WTC11 (cell line): Measurements from ENCODE around the gene PPP1R3C. TPM values are rescaled to one million over a fixed set of nuclear protein-coding genes. Genes with fewer than 3 reads are reported as not detected.

Experiments used
- ATAC-seq: fragments of 200-7000 bp; cut with Tn5 transposase; 2 replicates; pipeline ENCODE4 v1.10.0; 2021; ENCODE audit warnings: mild to moderate bottlenecking, moderate library complexity
- CTCF ChIA-PET: fragments of 300-600 bp; sonication (Branson Sonifier 250); formaldehyde crosslinking; loops from one replicate; lab custom pipeline; 2021; ENCODE audit warnings: antibody characterized with exemption; lab: Charles Lee
- POLR2A ChIA-PET: fragments of 350-600 bp; sonication (Branson Sonifier 250); formaldehyde crosslinking; loops from one replicate; lab custom pipeline; 2021; ENCODE audit warnings: antibody characterized with exemption; lab: Charles Lee
- DNase-seq: peaks from one replicate; pipeline ENCODE4 v3.0.0; 2021; ENCODE audit warnings: low spot score
- H3K27ac Mint-ChIP-seq: 2 replicates; pipeline ENCODE4 v1.8.0; 2021; ENCODE audit warnings: mixed read lengths
- H3K27me3 Mint-ChIP-seq: 2 replicates; pipeline ENCODE4 v1.8.0; 2021; ENCODE audit warnings: low read depth, mild to moderate bottlenecking, moderate library complexity, mixed read lengths
- H3K36me3 Mint-ChIP-seq: 2 replicates; pipeline ENCODE4 v1.8.0; 2021; ENCODE audit warnings: mixed read lengths
- H3K4me1 Mint-ChIP-seq: 2 replicates; pipeline ENCODE4 v1.8.0; 2022; ENCODE audit warnings: mixed read lengths
- H3K4me3 Mint-ChIP-seq: 2 replicates; pipeline ENCODE4 v1.8.0; 2021; ENCODE audit warnings: mild to moderate bottlenecking, moderate library complexity, mixed read lengths
- H3K9me3 Mint-ChIP-seq: 2 replicates; pipeline ENCODE4 v1.8.0; 2021; ENCODE audit warnings: mixed read lengths
- GABPB1 ChIP-seq: sonication (generic); formaldehyde crosslinking; IDR thresholded peaks from 2 replicates; pipeline ENCODE4 v1.8.1; 2023; ENCODE audit warnings: mild to moderate bottlenecking, missing genetic modification reagents
- ZNF219 ChIP-seq: sonication (generic); formaldehyde crosslinking; IDR thresholded peaks from 2 replicates; pipeline ENCODE4 v1.8.0; 2023; ENCODE audit warnings: missing genetic modification reagents, mild to moderate bottlenecking, borderline replicate concordance
- ZNF423 ChIP-seq: fragments of 250-450 bp; sonication (Bioruptor Pico); IDR thresholded peaks from 2 replicates; pipeline ENCODE4 v2.1.2; 2022; ENCODE audit warnings: mild to moderate bottlenecking, moderate library complexity
- total RNA-seq: library from RNA; stranded (reverse); gene quantifications from 3 replicates; pipeline ENCODE4 v1.2.3, GENCODE V29; 2021
- TF ChIP-seq, protein P1 (sequence below): fragments of 250-450 bp; sonication (Bioruptor Pico); IDR thresholded peaks from 2 replicates; pipeline ENCODE4 v1.9.0; 2021; ENCODE audit warnings: moderate library complexity, mild to moderate bottlenecking, inconsistent platforms, borderline replicate concordance
- TF ChIP-seq, protein P2 (sequence below): sonication (generic); formaldehyde crosslinking; IDR thresholded peaks from 2 replicates; pipeline ENCODE4 v1.8.1; 2023; ENCODE audit warnings: mild to moderate bottlenecking, missing genetic modification reagents
- TF ChIP-seq, protein P3 (sequence below): sonication (generic); formaldehyde crosslinking; IDR thresholded peaks from 2 replicates; pipeline ENCODE4 v1.8.0; 2022; ENCODE audit warnings: mild to moderate bottlenecking, missing genetic modification reagents
- TF ChIP-seq, protein P4 (sequence below): fragments of 200-600 bp; IDR thresholded peaks from 2 replicates; pipeline ENCODE4 v1.8.0; 2022; ENCODE audit warnings: antibody characterized with exemption
- TF ChIP-seq, protein P5 (sequence below): sonication (generic); formaldehyde crosslinking; conservative IDR thresholded peaks from 2 replicates; pipeline ENCODE4 v1.8.1; 2022; ENCODE audit warnings: mild to moderate bottlenecking, missing genetic modification reagents
- TF ChIP-seq, protein P6 (sequence below): fragments of 250-450 bp; sonication (Bioruptor Pico); IDR thresholded peaks from 2 replicates; pipeline ENCODE4 v1.9.0; 2021; ENCODE audit warnings: mild to moderate bottlenecking
- TF ChIP-seq, protein P7 (sequence below): sonication (generic); formaldehyde crosslinking; IDR thresholded peaks from 2 replicates; pipeline ENCODE4 v1.8.1; 2023; ENCODE audit warnings: mild to moderate bottlenecking, moderate library complexity, missing genetic modification reagents

PPP1R3C gene
- total RNA-seq, 1 experiment from 2014 or later = 1.5 TPM

DNA sequence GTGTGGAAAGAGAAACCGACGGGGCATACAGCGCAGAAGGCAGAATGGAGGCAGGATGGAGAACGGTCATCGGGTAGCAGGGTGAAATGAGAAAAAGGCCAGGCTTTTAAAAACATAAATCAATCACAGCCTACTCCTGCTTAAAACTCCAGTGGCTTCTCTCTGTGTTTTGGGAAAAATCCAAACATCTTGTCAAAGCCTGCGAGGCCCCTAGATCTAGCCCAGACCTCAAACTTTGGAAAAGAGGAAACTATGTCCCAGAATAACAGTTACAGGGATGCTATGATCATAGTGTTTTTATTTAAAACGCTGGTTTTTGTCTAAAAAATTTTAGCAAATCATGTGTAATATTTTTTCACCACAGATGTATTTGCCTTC is 41.1 kb downstream of the PPP1R3C start:
- no peaks in the 10 kb centered on the region for H3K36me3 Mint-ChIP-seq
- H3K4me1 Mint-ChIP-seq = no peaks in the 10 kb centered on the region
- no peak overlapping the region for H3K27ac Mint-ChIP-seq
- H3K4me3 Mint-ChIP-seq = no peak overlapping the region
- TF ChIP-seq ZNF219 (CRISPR knock-in tag) (no peak), ZNF423 (no peak)
- ChIA-PET CTCF (no interaction called here), POLR2A (no interaction called here)
- DNase-seq (no peak), ATAC-seq (no peak)
- no peaks in the 10 kb centered on the region for H3K9me3 Mint-ChIP-seq
- no peaks in the 10 kb centered on the region for H3K27me3 Mint-ChIP-seq

DNA sequence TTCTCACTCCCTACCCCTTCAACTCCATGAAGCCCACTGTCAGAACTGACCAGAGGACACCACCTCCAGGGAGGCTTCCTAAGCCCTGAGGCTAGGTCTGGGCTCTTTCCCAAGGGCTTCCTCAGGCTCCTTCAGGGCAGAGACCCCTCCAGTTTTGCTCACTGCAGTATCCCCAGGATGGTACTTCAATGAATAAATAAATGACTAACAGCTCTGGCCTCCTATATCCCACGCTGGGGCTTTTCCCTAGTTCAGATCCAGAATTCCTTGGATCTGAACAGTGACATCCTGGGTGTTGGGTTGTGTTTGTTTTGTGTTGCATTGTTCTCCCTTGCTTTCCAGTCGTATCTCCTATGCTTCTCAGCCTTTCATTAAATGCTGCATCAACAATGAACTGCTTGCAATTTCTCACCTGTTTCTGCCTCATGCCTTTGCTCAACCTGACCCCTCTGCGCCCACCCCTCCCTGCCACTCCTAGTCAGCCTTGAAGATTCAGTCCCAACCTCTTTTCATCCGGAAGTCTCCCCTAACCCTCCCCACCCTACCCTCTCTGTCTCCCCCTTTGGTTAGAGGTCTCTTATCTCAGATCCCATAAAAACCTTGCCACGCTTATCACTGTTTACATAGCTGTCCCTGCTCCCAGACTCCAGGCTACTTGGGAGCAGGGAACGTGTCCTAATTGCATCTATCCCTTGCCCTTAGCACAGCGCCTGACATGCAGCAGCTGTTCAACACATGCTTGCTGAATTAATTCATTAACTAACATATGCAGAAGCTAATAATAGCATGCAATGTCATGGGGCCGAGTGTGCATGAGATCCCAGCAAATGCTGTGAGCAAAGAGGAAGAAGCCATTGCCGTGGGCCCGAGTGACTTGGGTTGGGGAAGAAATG is 41.7 kb downstream of the PPP1R3C start:
- no peaks in the 10 kb centered on the region for H3K9me3 Mint-ChIP-seq
- H3K4me3 Mint-ChIP-seq = no peak overlapping the region
- no peak for DNase-seq
- ATAC-seq = no peak
- H3K27me3 Mint-ChIP-seq = no peaks in the 10 kb centered on the region
- ChIA-PET CTCF (no interaction called here), POLR2A (no interaction called here)
- TF ChIP-seq, protein P1, sequence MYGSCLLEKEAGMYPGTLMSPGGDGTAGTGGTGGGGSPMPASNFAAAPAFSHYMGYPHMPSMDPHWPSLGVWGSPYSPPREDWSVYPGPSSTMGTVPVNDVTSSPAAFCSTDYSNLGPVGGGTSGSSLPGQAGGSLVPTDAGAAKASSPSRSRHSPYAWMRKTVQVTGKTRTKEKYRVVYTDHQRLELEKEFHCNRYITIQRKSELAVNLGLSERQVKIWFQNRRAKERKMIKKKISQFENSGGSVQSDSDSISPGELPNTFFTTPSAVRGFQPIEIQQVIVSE (CRISPR knock-in tag) = no peak
- TF ChIP-seq, protein P2, sequence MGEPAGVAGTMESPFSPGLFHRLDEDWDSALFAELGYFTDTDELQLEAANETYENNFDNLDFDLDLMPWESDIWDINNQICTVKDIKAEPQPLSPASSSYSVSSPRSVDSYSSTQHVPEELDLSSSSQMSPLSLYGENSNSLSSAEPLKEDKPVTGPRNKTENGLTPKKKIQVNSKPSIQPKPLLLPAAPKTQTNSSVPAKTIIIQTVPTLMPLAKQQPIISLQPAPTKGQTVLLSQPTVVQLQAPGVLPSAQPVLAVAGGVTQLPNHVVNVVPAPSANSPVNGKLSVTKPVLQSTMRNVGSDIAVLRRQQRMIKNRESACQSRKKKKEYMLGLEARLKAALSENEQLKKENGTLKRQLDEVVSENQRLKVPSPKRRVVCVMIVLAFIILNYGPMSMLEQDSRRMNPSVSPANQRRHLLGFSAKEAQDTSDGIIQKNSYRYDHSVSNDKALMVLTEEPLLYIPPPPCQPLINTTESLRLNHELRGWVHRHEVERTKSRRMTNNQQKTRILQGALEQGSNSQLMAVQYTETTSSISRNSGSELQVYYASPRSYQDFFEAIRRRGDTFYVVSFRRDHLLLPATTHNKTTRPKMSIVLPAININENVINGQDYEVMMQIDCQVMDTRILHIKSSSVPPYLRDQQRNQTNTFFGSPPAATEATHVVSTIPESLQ (CRISPR knock-in tag) = no peak
- TF ChIP-seq, protein P3, sequence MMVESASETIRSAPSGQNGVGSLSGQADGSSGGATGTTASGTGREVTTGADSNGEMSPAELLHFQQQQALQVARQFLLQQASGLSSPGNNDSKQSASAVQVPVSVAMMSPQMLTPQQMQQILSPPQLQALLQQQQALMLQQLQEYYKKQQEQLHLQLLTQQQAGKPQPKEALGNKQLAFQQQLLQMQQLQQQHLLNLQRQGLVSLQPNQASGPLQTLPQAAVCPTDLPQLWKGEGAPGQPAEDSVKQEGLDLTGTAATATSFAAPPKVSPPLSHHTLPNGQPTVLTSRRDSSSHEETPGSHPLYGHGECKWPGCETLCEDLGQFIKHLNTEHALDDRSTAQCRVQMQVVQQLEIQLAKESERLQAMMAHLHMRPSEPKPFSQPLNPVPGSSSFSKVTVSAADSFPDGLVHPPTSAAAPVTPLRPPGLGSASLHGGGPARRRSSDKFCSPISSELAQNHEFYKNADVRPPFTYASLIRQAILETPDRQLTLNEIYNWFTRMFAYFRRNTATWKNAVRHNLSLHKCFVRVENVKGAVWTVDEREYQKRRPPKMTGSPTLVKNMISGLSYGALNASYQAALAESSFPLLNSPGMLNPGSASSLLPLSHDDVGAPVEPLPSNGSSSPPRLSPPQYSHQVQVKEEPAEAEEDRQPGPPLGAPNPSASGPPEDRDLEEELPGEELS = no peak
- TF ChIP-seq, protein P4, sequence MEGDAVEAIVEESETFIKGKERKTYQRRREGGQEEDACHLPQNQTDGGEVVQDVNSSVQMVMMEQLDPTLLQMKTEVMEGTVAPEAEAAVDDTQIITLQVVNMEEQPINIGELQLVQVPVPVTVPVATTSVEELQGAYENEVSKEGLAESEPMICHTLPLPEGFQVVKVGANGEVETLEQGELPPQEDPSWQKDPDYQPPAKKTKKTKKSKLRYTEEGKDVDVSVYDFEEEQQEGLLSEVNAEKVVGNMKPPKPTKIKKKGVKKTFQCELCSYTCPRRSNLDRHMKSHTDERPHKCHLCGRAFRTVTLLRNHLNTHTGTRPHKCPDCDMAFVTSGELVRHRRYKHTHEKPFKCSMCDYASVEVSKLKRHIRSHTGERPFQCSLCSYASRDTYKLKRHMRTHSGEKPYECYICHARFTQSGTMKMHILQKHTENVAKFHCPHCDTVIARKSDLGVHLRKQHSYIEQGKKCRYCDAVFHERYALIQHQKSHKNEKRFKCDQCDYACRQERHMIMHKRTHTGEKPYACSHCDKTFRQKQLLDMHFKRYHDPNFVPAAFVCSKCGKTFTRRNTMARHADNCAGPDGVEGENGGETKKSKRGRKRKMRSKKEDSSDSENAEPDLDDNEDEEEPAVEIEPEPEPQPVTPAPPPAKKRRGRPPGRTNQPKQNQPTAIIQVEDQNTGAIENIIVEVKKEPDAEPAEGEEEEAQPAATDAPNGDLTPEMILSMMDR = no peak
- TF ChIP-seq, protein P5, sequence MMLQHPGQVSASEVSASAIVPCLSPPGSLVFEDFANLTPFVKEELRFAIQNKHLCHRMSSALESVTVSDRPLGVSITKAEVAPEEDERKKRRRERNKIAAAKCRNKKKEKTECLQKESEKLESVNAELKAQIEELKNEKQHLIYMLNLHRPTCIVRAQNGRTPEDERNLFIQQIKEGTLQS (CRISPR knock-in tag) = no peak
- H3K27ac Mint-ChIP-seq = no peak overlapping the region
- no peaks in the 10 kb centered on the region for H3K4me1 Mint-ChIP-seq
- H3K36me3 Mint-ChIP-seq = no peaks in the 10 kb centered on the region

DNA sequence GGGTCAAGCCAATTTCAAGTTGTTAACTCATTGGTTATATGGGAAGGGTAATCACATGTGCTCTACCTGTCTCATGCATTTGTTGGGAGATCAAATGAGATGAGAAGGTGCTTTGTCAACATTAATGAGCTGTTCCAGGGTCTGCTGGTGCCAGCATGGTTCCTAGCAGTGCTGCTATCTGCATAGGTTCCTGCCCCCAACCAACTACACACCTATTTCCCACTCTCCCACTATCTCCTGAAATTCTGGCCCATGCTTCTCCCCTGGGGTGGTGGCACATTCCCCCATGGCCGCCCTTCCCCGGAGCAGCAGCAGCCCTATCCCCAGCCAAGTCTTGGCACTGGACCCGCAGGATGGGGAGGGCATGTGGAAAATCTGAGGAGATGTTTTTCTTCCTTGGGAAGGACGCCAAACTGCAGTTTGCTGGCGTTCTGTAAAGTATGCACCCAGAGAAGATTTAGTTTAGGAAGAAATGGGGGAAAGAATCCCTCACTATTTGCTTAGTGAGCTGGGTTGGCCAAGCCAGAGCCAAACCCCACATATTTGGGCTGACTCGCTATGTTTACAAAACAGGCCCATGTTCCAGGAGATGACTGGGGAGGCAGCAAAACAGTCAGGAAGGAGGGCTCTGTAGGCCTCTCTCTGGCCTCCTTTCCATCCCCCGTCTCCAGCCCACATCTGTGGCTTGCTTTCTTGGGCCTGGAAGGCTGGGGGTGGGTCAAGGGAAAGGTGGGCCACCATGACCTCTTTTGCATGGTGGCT is 42.5 kb downstream of the PPP1R3C start:
- Mint-ChIP-seq H3K4me3 (no peak overlapping the region), H3K27me3 (no peaks in the 10 kb centered on the region), H3K9me3 (no peaks in the 10 kb centered on the region), H3K4me1 (no peaks in the 10 kb centered on the region), H3K36me3 (no peaks in the 10 kb centered on the region), H3K27ac (no peak overlapping the region)
- POLR2A ChIA-PET = no interaction called here
- DNase-seq (no peak), ATAC-seq (no peak)
- TF ChIP-seq, protein P6, sequence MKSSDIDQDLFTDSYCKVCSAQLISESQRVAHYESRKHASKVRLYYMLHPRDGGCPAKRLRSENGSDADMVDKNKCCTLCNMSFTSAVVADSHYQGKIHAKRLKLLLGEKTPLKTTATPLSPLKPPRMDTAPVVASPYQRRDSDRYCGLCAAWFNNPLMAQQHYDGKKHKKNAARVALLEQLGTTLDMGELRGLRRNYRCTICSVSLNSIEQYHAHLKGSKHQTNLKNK = no peak
- TF ChIP-seq, protein P4 = no peak
- TF ChIP-seq ZNF219 (CRISPR knock-in tag) (no peak), GABPB1 (CRISPR knock-in tag) (no peak)
- TF ChIP-seq, protein P7, sequence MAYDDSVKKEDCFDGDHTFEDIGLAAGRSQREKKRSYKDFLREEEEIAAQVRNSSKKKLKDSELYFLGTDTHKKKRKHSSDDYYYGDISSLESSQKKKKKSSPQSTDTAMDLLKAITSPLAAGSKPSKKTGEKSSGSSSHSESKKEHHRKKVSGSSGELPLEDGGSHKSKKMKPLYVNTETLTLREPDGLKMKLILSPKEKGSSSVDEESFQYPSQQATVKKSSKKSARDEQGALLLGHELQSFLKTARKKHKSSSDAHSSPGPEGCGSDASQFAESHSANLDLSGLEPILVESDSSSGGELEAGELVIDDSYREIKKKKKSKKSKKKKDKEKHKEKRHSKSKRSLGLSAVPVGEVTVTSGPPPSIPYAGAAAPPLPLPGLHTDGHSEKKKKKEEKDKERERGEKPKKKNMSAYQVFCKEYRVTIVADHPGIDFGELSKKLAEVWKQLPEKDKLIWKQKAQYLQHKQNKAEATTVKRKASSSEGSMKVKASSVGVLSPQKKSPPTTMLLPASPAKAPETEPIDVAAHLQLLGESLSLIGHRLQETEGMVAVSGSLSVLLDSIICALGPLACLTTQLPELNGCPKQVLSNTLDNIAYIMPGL (CRISPR knock-in tag) = no peak
- TF ChIP-seq, protein P5 (CRISPR knock-in tag) = no peak
- CTCF ChIA-PET = no interaction called here
